ENCODE measurements around the gene ART4.

Gene ART4

DNA sequence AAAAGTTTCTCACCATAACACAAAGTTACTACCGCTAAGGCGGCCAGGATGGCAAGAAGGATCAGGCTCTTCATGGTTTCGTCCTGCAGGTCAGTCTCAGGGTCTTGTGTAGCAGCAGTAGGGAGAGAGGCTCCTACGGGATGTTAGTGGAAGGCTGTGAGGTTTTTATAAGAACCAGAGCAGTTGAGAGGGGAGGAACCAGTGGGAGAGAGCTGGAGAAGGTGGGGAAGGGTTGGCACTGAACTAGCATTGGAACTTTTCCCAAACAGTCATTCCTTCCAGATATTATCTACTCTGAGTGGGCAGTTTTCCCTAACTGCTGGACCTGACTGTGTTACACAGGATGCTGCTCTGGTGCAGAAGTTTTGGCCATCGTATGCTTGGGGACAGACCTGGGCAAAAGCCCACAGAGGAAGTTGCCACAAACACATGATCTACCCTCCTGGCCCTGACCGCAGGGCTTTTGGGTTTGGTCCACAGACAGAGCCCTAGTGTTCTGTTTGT is 42.4 kb upstream of the ART4 start, which contains the start of gene MGP:
Gene MGP (minus strand): TSS at position 137 of the 504 bp plus-strand sequence. CDS start 63 bp downstream, at position 74.
- H2AFZ ChIP-seq (ENCODE audit: low read length), result no peak within 1 kb of the TSS
- H3K4me1 ChIP-seq (ENCODE audit: low read length), result peaks cover 13% of the 10 kb centered on the region
- H3K9ac ChIP-seq (ENCODE audit: low read length), result no peak within 1 kb of the TSS
- DNase-seq, result no peak
- H3K79me2 ChIP-seq (ENCODE audit: low read length), result no peaks in the 10 kb centered on the region
- no peaks in the 10 kb centered on the region for H3K27me3 ChIP-seq (replicated peaks; ENCODE audit: insufficient read depth, low read length)
- 0 out of 2 replicates have a peak within 1 kb of the TSS, but pooled peaks have one; percentile 35 for H3K4me2 ChIP-seq (ENCODE audit: low read depth, low read length)
- H3K4me3 ChIP-seq (ENCODE audit: low read length), result no peak within 1 kb of the TSS
- peaks cover 10% of the 10 kb centered on the region; the same call in 1 of the 2 replicates for H3F3A ChIP-seq (ENCODE audit: insufficient read depth, low read length)
- no peaks in the 10 kb centered on the region for H3K36me3 ChIP-seq (replicated peaks; ENCODE audit: insufficient read depth, low read length)
- peak within 1 kb of the TSS; percentile 61; the same call in 1 of the 2 replicates for H3K27ac ChIP-seq (ENCODE audit: low read length)
- no peaks in the 10 kb centered on the region for H3K9me2 ChIP-seq (replicated peaks; ENCODE audit: insufficient read depth, low read length)
- TF ChIP-seq EZH2phosphoT487 (IDR thresholded peaks at IDR 0.05; ENCODE audit: low read length), result no peak
- TF ChIP-seq, protein P1, sequence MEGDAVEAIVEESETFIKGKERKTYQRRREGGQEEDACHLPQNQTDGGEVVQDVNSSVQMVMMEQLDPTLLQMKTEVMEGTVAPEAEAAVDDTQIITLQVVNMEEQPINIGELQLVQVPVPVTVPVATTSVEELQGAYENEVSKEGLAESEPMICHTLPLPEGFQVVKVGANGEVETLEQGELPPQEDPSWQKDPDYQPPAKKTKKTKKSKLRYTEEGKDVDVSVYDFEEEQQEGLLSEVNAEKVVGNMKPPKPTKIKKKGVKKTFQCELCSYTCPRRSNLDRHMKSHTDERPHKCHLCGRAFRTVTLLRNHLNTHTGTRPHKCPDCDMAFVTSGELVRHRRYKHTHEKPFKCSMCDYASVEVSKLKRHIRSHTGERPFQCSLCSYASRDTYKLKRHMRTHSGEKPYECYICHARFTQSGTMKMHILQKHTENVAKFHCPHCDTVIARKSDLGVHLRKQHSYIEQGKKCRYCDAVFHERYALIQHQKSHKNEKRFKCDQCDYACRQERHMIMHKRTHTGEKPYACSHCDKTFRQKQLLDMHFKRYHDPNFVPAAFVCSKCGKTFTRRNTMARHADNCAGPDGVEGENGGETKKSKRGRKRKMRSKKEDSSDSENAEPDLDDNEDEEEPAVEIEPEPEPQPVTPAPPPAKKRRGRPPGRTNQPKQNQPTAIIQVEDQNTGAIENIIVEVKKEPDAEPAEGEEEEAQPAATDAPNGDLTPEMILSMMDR (IDR thresholded peaks at IDR 0.05; ENCODE audit: low read length), result no peak
- TF ChIP-seq EZH2 (optimal IDR thresholded peaks at IDR 0.05; ENCODE audit: low read depth, low read length), result no peak
- H4K20me1 ChIP-seq (ENCODE audit: insufficient read depth, low read length), result no peaks in the 10 kb centered on the region
- no peaks in the 10 kb centered on the region for H3K9me3 ChIP-seq (replicated peaks; ENCODE audit: insufficient read depth, low read length)

- Histone ChIP-seq H3F3A (ENCODE audit: insufficient read depth, low read length) (peaks cover 10% of the 10 kb centered on the region; the same call in 1 of the 2 replicates), H3K9me2 (replicated peaks; ENCODE audit: insufficient read depth, low read length) (no peaks in the 10 kb centered on the region), H3K36me3 (replicated peaks; ENCODE audit: insufficient read depth, low read length) (no peaks in the 10 kb centered on the region), H3K27me3 (replicated peaks; ENCODE audit: insufficient read depth, low read length) (no peaks in the 10 kb centered on the region), H4K20me1 (ENCODE audit: insufficient read depth, low read length) (no peaks in the 10 kb centered on the region), H3K4me2 (ENCODE audit: low read depth, low read length) (peak overlapping the region; percentile 35), H3K9ac (ENCODE audit: low read length) (no peak overlapping the region), H3K79me2 (ENCODE audit: low read length) (no peaks in the 10 kb centered on the region), H3K4me3 (ENCODE audit: low read length) (no peak overlapping the region), H3K4me1 (ENCODE audit: low read length) (peaks cover 13% of the 10 kb centered on the region), H3K9me3 (replicated peaks; ENCODE audit: insufficient read depth, low read length) (no peaks in the 10 kb centered on the region), H3K27ac (ENCODE audit: low read length) (peak overlapping the region; percentile 61; the same call in 1 of the 2 replicates), H2AFZ (ENCODE audit: low read length) (no peak overlapping the region)
- peak; percentile 95 for DNase-seq
- TF ChIP-seq, protein P1 (IDR thresholded peaks at IDR 0.05; ENCODE audit: low read length), result no peak
- TF ChIP-seq EZH2phosphoT487 (IDR thresholded peaks at IDR 0.05; ENCODE audit: low read length) (no peak), EZH2 (optimal IDR thresholded peaks at IDR 0.05; ENCODE audit: low read depth, low read length) (no peak)
Measured at GRCh38 chr12:14884458-14884878, 41.1 kb upstream of the ART4 start.

- H3K27me3 ChIP-seq (replicated peaks; ENCODE audit: insufficient read depth, low read length), result no peaks in the 10 kb centered on the region
- TF ChIP-seq EZH2phosphoT487 (IDR thresholded peaks at IDR 0.05; ENCODE audit: low read length), result no peak
- TF ChIP-seq EZH2 (optimal IDR thresholded peaks at IDR 0.05; ENCODE audit: low read depth, low read length), result no peak
- TF ChIP-seq, protein P1 (IDR thresholded peaks at IDR 0.05; ENCODE audit: low read length), result no peak
- no peak overlapping the region for H3K27ac ChIP-seq (ENCODE audit: low read length)
- H4K20me1 ChIP-seq (ENCODE audit: insufficient read depth, low read length), result no peaks in the 10 kb centered on the region
- H2AFZ ChIP-seq (ENCODE audit: low read length), result no peak overlapping the region
- no peaks in the 10 kb centered on the region for H3K9me2 ChIP-seq (replicated peaks; ENCODE audit: insufficient read depth, low read length)
- peaks cover 10% of the 10 kb centered on the region; the same call in 1 of the 2 replicates for H3F3A ChIP-seq (ENCODE audit: insufficient read depth, low read length)
- H3K9me3 ChIP-seq (replicated peaks; ENCODE audit: insufficient read depth, low read length), result no peaks in the 10 kb centered on the region
- no peak overlapping the region for H3K4me3 ChIP-seq (ENCODE audit: low read length)
- DNase-seq, result no peak
- H3K4me1 ChIP-seq (ENCODE audit: low read length), result peaks cover 13% of the 10 kb centered on the region
- H3K36me3 ChIP-seq (replicated peaks; ENCODE audit: insufficient read depth, low read length), result no peaks in the 10 kb centered on the region
- no peaks in the 10 kb centered on the region for H3K79me2 ChIP-seq (ENCODE audit: low read length)
- H3K4me2 ChIP-seq (ENCODE audit: low read depth, low read length), result 0 out of 2 replicates have a peak overlapping the region, but pooled peaks have one; percentile 35
- no peak overlapping the region for H3K9ac ChIP-seq (ENCODE audit: low read length)
Measured at GRCh38 chr12:14883686-14884085, 40.4 kb upstream of the ART4 start.

Data from MM.1S (cell line).